Endothelial cell (in vitro differentiated cells): ENCODE data around the gene HAND2. TPM values are rescaled to one million over a fixed set of nuclear protein-coding genes. Genes with fewer than 3 reads are reported as not detected.

ENCODE experiments used
- DNase-seq: peaks from one replicate; pipeline ENCODE4 v3.0.0; 2021; ENCODE audit warnings: low spot score
- H3K27ac Mint-ChIP-seq: one replicate; pipeline ENCODE4 v1.8.0; 2021; ENCODE audit warnings: mixed read lengths, inconsistent platforms; ENCODE audit not compliant: unreplicated experiment
- H3K27me3 Mint-ChIP-seq: one replicate; pipeline ENCODE4 v1.8.0; 2021; ENCODE audit warnings: mild to moderate bottlenecking, moderate library complexity, mixed read lengths, inconsistent platforms; ENCODE audit not compliant: unreplicated experiment
- H3K36me3 Mint-ChIP-seq: one replicate; pipeline ENCODE4 v1.8.0; 2021; ENCODE audit warnings: mild to moderate bottlenecking, low read depth, mixed read lengths, inconsistent platforms; ENCODE audit not compliant: unreplicated experiment
- H3K4me1 Mint-ChIP-seq: one replicate; pipeline ENCODE4 v1.8.0; 2021; ENCODE audit warnings: mild to moderate bottlenecking, mixed read lengths, inconsistent platforms; ENCODE audit not compliant: unreplicated experiment
- H3K4me3 Mint-ChIP-seq: one replicate; pipeline ENCODE4 v1.8.0; 2021; ENCODE audit warnings: mild to moderate bottlenecking, mixed read lengths, inconsistent platforms; ENCODE audit not compliant: unreplicated experiment
- H3K9me3 Mint-ChIP-seq: one replicate; pipeline ENCODE4 v1.8.0; 2021; ENCODE audit warnings: mixed read lengths, inconsistent platforms; ENCODE audit not compliant: unreplicated experiment
- total RNA-seq: library from RNA; stranded (reverse); fragmentation: NEBNext Ultra II Directional; extraction: Animal tissue kit (Norgen Biotek cat#: 25700); gene quantifications from one replicate; pipeline ENCODE4 v1.2.1, GENCODE V29; 2021; ENCODE audit not compliant: unreplicated experiment
- TF ChIP-seq, protein P1 (sequence below): fragments of 200-600 bp; sonication (generic); IDR thresholded peaks from one replicate; pipeline ENCODE4 v1.5.0; 2021; ENCODE audit warnings: antibody characterized with exemption; ENCODE audit not compliant: unreplicated experiment

Gene HAND2
- total RNA-seq, 1 donor from 2014 or later, result 1.5 TPM

DNA sequence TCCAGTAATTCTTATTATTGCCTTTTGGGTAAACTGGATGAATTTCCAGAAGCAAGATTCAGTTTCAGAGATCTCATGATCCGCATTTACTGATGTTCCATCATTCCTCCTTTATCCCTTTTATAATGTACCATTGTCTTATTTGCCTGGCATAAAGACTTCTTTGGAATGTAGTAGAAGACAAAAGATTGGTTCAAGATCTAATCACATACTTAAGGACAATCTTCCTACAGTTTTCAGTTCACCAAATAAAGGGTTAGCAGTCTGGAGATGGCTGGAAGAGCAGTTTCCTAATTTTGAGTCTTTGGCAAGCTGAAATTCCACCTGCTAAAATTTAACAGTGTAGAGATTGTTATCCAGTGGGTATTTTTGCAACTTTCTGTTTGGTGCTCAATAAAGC, 30.9 kb upstream of the HAND2 start:
- Mint-ChIP-seq H3K27me3 (no peaks in the 10 kb centered on the region), H3K4me1 (no peaks in the 10 kb centered on the region), H3K4me3 (no peak overlapping the region), H3K9me3 (no peaks in the 10 kb centered on the region), H3K27ac (no peak overlapping the region), H3K36me3 (no peaks in the 10 kb centered on the region)
- DNase-seq, result no peak
- TF ChIP-seq, protein P1, sequence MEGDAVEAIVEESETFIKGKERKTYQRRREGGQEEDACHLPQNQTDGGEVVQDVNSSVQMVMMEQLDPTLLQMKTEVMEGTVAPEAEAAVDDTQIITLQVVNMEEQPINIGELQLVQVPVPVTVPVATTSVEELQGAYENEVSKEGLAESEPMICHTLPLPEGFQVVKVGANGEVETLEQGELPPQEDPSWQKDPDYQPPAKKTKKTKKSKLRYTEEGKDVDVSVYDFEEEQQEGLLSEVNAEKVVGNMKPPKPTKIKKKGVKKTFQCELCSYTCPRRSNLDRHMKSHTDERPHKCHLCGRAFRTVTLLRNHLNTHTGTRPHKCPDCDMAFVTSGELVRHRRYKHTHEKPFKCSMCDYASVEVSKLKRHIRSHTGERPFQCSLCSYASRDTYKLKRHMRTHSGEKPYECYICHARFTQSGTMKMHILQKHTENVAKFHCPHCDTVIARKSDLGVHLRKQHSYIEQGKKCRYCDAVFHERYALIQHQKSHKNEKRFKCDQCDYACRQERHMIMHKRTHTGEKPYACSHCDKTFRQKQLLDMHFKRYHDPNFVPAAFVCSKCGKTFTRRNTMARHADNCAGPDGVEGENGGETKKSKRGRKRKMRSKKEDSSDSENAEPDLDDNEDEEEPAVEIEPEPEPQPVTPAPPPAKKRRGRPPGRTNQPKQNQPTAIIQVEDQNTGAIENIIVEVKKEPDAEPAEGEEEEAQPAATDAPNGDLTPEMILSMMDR, result no peak

DNA sequence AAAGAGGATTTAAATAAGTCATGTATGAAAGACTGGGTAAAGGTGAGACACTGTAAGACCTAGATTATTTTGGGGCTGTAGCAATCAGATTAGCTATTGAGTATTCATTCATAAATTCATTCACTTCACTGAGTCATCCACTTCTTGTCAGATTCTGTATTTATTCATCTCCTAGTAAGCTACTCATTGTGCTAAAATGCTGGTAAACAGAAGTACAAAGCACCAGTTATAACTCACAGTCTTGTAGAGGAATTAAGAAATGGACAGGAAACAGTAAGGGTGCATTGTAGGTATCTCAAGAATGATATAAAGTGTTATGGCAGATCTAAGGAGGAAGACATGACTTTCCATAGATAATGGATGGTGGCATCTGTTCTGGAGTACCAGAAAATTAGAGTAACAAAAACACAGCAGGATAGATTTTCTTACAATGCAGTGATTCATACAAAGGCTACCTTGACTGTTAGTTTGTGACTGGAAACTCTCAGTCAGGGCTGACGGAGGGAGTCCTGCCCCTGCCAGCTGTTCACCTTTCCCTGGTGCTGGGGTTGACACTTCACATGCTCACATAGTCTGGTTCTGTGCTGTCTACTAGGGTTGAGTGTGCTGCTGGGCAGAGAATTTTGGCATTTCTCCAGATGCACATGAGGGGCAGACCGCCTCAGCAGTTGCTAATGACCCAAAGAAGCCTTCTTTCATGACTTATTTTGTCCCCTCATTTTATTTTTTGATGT, 26.5 kb upstream of the HAND2 start:
- Mint-ChIP-seq H3K27me3 (no peaks in the 10 kb centered on the region), H3K36me3 (no peaks in the 10 kb centered on the region), H3K4me1 (no peaks in the 10 kb centered on the region), H3K4me3 (no peak overlapping the region), H3K27ac (no peak overlapping the region), H3K9me3 (no peaks in the 10 kb centered on the region)
- DNase-seq, result no peak
- TF ChIP-seq, protein P1, result no peak

DNA sequence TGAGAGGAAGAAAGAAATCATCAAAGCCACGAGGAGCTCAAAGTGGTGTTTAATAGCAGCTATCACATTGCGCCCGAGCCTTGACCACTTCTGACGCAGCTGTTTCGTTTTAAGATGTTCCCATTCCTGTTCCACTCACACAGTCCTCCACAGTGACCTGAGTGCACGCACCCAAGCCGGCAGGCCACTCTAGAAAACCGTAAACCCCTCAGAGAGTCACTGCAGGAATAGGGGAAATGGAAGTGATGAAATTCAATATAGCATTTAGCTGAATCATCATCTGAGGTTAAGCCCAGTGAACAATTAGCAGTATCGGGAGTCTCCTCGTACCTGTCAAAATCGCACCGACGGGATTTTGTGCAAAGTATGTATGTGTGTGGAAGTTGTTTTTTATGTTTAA, 17.9 kb upstream of the HAND2 start:
- peaks cover 6% of the 10 kb centered on the region for H3K4me1 Mint-ChIP-seq
- no peak overlapping the region for H3K4me3 Mint-ChIP-seq
- TF ChIP-seq, protein P1, result no peak
- H3K9me3 Mint-ChIP-seq, result no peaks in the 10 kb centered on the region
- DNase-seq, result no peak
- peaks cover 2% of the 10 kb centered on the region for H3K27me3 Mint-ChIP-seq
- no peak overlapping the region for H3K27ac Mint-ChIP-seq
- H3K36me3 Mint-ChIP-seq, result no peaks in the 10 kb centered on the region

DNA sequence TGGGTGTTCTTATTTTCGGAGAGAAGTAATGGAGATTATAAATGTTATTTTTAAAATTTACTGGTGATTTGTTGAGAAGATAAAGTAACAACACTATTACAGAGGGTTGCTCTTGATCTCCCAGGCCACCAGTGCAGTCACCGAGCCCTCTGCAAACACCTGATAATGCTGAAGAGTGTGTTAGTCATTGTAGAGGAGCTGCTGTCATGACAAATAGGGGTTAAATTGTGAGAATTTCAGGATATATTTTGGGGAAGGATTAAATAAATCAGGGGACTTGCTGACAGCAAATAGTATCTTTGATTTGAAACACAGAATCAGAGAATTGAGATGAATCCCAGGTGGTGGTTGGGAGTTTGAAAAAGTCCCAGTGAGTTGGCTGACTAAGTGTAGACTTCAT, 16.7 kb upstream of the HAND2 start:
- DNase-seq, result no peak
- no peak overlapping the region for H3K4me3 Mint-ChIP-seq
- peaks cover 2% of the 10 kb centered on the region for H3K27me3 Mint-ChIP-seq
- no peaks in the 10 kb centered on the region for H3K36me3 Mint-ChIP-seq
- no peaks in the 10 kb centered on the region for H3K9me3 Mint-ChIP-seq
- peaks cover 6% of the 10 kb centered on the region for H3K4me1 Mint-ChIP-seq
- TF ChIP-seq, protein P1, result no peak
- H3K27ac Mint-ChIP-seq, result no peak overlapping the region

DNA sequence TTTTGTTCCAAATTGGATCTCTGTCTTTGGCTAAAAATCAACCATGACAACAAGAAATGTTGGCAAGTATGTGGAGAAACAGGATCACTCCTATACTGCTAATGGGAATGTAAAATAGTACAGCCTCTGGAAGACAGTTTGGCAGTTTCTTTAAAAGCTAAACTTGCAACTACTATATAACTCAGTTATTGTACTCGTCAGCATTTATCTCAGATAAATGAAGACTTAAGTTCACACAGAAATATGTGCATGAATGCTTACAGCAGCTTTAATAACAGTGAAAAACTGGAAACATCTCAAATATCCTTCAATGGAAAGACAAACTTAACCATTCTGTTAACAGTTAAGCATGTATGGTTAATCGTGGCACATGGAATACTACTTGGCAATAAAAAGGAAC, 15.4 kb upstream of the HAND2 start:
- Mint-ChIP-seq H3K27me3 (peaks cover 2% of the 10 kb centered on the region), H3K27ac (no peak overlapping the region), H3K4me1 (peaks cover 6% of the 10 kb centered on the region), H3K4me3 (no peak overlapping the region), H3K9me3 (no peaks in the 10 kb centered on the region), H3K36me3 (no peaks in the 10 kb centered on the region)
- TF ChIP-seq, protein P1, result no peak
- no peak for DNase-seq
